NK-92 (cell line): ENCODE data around the gene CNTNAP2.
"Not testable (repeated sequence)": the region's sequence is repeated elsewhere in the genome, so short reads cannot be mapped to it uniquely, and the experiment has no call there.

Experiments
- DNase-seq: peaks from one replicate; lab custom pipeline; 2025; ENCODE audit not compliant: unreplicated experiment; lab: John Stamatoyannopoulos, UW

CNTNAP2 gene

GRCh38 chr7:148264933-148265557 lies 2148.4 kb downstream of the CNTNAP2 start:
- DNase-seq = no peak

GRCh38 chr7:148265896-148266295 lies 2149.3 kb downstream of the CNTNAP2 start:
- no peak for DNase-seq

GRCh38 chr7:148266795-148267194 lies 2150.2 kb downstream of the CNTNAP2 start:
- DNase-seq = no peak

- DNase-seq = no peak
Measured at GRCh38 chr7:148270576-148270975, 2154.0 kb downstream of the CNTNAP2 start.

- DNase-seq = no peak
Measured at GRCh38 chr7:148274118-148274517, 2157.5 kb downstream of the CNTNAP2 start.

- no peak for DNase-seq
Measured at GRCh38 chr7:148275359-148275890, 2158.8 kb downstream of the CNTNAP2 start.

GRCh38 chr7:148276314-148277041 lies 2159.9 kb downstream of the CNTNAP2 start:
- DNase-seq = no peak

- no peak for DNase-seq
Measured at GRCh38 chr7:148277042-148277660, 2160.6 kb downstream of the CNTNAP2 start.

- no peak for DNase-seq
Measured at GRCh38 chr7:148286150-148286549, 2169.5 kb downstream of the CNTNAP2 start.

- no peak for DNase-seq
Measured at GRCh38 chr7:148287538-148287937, 2170.9 kb downstream of the CNTNAP2 start.

GRCh38 chr7:148288592-148289151 lies 2172.1 kb downstream of the CNTNAP2 start:
- no peak for DNase-seq

- DNase-seq = no peak
Measured at GRCh38 chr7:148289630-148290029, 2173.0 kb downstream of the CNTNAP2 start.

GRCh38 chr7:148290538-148290937 lies 2173.9 kb downstream of the CNTNAP2 start:
- DNase-seq = no peak

GRCh38 chr7:148291799-148292198 lies 2175.2 kb downstream of the CNTNAP2 start:
- DNase-seq = no peak

GRCh38 chr7:148296994-148297644 lies 2180.5 kb downstream of the CNTNAP2 start:
- no peak for DNase-seq

- not testable (repeated sequence) for DNase-seq
Measured at GRCh38 chr7:148298768-148299167, 2182.2 kb downstream of the CNTNAP2 start.

GRCh38 chr7:148299350-148300276 lies 2183.0 kb downstream of the CNTNAP2 start:
- DNase-seq = no peak

- not testable (repeated sequence) for DNase-seq
Measured at GRCh38 chr7:148302436-148302835, 2185.8 kb downstream of the CNTNAP2 start.

- no peak for DNase-seq
Measured at GRCh38 chr7:148303295-148304082, 2186.9 kb downstream of the CNTNAP2 start.

- no peak for DNase-seq
Measured at GRCh38 chr7:148304083-148304335, 2187.4 kb downstream of the CNTNAP2 start.
